GM18951 (cell line): Measurements from ENCODE around the gene MAT2A.
"Not testable (repeated sequence)": the region's sequence is repeated elsewhere in the genome, so short reads cannot be mapped to it uniquely, and the experiment has no call there.

Source experiments
- POLR2A ChIP-seq: IDR thresholded peaks from 4 replicates; pipeline ENCODE4 v1.6.1; 2011; ENCODE audit warnings: mild to moderate bottlenecking; ENCODE audit not compliant: insufficient read length, insufficient read depth; ENCODE audit errors: extremely low read depth
- in situ Hi-C: fragments of 300-500 bp; cut with MboI; formaldehyde crosslinking; loops from one replicate; pipeline ENCODE4 v1.12.0; 2022; ENCODE audit warnings: low sequenced_read_pairs, mixed read lengths, inconsistent platforms; ENCODE audit not compliant: unreplicated experiment

MAT2A gene

DNA sequence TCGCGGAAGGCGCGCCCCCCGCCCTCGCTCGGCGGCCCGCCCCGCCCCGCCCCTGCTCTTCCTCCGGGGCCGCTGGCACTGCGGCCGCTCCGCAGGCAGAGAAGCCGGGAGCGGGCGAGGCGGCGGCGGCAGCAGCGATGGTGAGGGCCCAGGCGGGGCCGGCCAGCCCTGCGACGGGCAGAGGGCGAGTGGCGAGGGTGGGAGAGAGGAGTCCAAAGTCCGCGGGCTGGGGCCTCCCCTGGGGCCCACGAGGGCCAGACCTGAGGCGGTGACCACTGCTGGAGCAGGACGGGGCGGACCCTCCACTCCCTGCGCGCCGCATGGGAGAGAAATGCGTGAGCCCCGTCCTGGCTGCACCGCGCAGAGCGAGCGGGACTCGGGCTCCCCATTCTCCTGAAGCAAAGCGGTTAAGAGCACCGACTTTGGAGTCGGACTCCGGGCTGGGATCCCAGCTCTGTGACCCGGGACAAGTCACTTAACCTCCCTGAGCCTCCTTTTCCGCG, 45.4 kb downstream of the MAT2A start, which contains the start of gene VAMP5:
Gene VAMP5 (plus strand): TSS at position 78 of the 503 bp plus-strand sequence. CDS start 60 bp downstream, at position 138.
- in situ Hi-C loops = no loop called here

DNA sequence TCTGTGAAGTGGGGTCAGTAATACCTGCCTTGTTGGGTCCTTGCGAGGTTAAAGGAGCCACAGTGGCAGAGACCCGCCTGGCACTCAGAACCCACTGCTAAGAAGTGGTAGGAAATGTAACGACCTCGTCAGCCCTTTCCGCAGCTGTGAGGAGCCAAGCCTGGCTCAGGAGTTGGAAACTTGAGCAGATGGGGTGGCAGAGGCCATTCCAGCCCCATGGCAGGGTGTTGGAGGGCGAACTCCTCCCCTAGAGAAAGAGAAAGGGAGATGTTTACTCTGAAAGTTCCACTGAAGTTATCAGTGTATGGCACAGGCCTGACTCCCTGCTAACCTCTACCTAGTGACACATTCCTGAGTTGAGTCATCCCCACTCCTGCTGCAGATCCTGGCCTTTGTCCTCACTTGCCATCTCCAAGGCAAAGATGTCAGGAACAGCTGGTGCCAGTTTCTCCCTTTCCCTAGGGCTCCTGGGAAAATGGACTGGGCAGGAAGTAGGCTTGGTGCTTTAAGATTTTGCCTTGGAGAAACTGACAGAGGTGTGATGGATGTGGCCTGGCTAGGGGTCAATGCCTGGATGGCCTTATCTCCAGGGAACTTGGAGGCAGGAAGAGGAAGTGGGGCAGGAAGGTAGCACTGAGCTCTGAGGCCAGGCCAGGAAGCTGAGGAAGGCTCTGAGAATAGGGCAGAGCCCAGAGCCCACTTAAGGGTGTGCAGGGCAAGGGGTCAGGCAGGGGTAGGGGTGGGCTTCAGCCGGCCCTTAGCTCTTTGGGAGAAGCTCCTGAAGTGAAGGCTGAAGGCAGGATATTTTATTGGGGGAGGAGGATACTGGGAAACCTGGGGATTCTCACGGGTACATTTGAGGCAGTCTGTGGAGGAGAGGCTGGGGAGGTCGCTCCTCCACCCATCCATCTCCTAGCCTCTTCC, 46.2 kb downstream of the MAT2A start:
- in situ Hi-C loops = no loop called here
- no peak for TF ChIP-seq POLR2A

More for the DNA sequence above, 45.4 kb downstream of the MAT2A start, which contains the start of gene VAMP5:
- peak; percentile 65 for TF ChIP-seq POLR2A

DNA sequence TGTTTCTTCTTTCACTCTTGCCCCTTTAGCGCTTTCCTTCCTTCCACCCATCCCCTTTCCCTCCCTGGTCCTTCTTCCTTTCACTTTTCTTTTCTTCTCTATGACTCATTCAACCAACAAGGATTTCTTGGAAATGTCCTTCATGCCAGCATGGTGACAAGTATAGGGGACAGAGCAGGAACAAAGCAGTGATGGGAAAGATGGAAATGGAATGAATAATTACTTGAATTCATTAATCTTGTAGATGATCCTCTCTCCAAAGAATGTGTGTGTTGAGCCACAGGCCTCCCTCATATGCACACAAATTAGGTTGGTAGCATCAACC, 46.8 kb downstream of the MAT2A start:
- no peak for TF ChIP-seq POLR2A

DNA sequence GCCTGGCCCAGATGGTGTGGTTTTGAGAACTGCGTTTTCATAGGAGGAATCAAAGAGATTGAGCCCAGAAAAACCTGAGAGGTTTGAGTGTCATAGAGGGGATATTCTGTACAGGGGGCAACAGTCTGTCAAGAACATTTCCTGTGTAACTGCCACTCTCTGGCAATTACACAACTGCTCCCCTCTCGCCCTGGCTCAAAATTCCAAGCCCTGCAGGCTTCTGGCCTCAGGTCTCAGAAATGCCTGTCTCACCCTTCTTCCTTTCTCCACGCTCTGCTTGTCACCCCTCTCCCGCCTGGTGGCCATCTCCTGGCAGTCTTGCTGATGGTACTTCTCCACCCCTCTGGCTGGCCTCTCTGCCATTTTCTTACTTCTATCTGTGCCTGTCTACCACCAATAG, 49.3 kb downstream of the MAT2A start:
- in situ Hi-C loops = no loop called here
- no peak for TF ChIP-seq POLR2A

More for the DNA sequence above, 46.8 kb downstream of the MAT2A start:
- in situ Hi-C loops = no loop called here

DNA sequence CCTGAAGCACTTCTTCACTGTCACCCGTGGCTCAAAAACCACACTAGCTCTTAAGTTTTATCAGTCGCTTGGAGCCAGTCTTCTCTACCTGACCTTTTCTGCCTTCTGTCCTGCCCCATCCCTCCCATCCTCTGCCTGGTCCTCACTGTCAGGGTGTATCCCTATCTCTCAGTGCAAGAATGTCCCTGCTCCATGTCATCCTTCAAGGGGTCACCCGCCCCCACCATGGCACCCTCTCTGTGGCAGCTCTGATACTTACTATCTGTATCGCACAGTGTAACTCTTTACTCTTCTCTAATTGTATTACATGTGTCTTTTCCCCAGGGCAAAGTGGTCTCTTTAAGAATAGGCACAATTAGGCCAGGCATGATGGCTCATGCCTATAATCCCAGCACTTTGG, 49.7 kb downstream of the MAT2A start:
- in situ Hi-C loops = no loop called here
- TF ChIP-seq POLR2A = no peak

DNA sequence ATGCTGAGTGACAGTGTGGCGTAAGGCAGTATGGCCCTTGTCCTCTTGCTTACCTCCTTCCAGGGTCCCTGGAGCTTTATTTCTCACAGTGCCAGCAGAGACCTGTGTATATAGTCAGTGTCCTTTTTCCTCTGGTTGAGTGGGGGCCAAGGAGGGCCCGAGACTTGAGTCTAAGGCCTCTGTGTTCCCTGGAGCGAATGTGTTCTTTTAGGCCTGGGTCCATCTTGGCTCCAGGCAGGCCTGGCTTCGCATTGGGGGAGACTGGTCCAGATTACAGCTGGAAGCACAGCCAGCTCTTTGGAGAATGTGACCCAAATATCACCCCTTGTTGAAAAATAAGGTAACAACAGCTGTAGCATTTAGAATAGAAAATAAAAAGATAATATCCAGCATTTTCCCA, 50.2 kb downstream of the MAT2A start:
- in situ Hi-C loops = no loop called here
- TF ChIP-seq POLR2A = no peak

DNA sequence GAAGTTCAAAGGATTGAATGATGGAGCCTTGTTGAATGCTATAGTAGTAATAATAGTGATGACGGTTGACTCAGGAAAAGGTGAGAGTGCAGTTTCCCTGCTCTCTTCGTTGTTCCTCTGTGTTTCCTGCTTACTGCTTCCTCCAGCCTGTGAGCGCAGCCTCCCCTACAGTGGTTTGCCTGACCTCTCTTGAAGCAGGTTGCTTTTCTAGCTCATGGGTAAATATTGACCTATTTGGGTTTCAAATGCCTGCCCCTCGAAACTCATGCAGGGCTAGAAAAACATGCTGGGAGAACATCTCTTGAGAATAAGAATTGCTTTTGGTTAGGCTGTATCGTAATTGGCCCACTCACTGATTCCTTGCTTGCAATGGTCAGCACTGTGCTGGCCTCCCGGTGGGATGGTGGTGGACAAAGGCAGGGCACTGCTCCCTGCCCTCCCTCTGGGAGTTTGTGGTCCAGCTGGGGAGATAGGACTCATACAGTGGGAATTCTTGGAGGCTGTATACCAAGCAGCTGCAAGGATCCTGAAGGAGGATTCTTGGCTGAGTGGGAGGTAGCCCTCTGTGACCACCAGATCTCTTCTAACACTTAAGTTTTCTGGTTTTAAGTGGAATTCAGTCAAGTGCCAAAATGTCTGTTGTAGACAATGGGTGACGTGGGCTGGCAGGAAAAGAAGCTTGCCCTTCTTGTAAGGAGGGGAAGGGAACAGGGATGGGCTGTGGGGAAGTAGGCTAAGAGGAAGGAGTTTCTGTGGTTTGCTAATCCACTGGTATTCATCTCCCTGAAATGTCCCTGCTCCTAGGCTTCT, 51.2 kb downstream of the MAT2A start:
- in situ Hi-C loops = no loop called here
- TF ChIP-seq POLR2A = no peak

DNA sequence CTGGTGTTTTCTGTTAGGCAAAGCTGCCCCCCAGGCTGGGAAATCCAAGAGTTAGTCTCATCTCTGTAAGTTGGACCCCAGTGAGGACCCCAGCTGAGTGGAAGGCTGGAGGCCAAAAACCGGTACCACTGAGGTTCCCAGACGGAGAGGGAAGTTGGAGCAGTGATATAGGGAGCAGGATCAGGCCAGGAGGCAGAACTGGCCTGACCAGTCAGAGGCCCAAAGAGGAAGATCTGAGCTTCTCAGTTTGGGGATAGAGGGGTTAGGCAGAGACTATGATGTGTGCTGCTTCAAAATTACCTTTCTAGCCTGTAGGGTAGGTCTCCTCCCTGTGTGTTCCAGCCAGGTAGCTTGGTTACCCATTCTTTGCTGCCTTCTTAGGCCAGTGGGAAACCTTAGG, 52.0 kb downstream of the MAT2A start:
- TF ChIP-seq POLR2A = no peak
- in situ Hi-C loops = no loop called here

DNA sequence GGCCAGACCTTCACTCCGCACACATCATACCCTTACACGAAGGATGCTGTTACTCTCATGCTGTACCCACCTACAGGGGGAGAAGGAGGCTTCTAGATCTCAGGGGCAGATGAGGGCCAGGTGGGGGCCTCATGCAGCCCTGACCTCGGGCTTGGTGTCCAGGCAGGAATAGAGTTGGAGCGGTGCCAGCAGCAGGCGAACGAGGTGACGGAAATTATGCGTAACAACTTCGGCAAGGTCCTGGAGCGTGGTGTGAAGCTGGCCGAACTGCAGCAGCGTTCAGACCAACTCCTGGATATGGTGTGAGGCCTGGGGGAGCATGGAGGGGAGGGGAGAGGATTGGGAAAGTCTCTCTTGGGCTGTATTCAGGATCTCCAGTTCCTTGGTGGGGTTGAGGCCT, 52.6 kb downstream of the MAT2A start:
- in situ Hi-C loops = no loop called here
- TF ChIP-seq POLR2A = no peak

DNA sequence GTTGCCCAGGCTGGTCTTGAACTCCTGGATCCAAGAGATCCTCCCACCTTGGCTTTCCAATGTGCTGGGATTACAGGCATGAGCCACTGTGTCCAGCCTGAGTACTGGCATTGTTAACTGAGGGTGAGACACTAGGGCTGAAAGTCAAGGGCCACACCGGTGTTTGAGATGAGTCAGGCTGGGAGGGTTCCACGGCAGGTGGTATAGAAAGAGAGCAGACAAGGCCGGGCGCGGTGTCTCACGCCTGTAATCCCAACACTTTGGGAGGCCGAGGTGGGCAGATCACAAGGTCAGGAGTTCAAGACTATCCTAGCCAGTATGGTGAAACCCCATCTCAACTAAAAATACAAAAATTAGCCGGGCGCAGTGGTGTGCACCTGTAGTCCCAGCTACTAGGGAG, 53.3 kb downstream of the MAT2A start:
- in situ Hi-C loops = not testable (repeated sequence)

DNA sequence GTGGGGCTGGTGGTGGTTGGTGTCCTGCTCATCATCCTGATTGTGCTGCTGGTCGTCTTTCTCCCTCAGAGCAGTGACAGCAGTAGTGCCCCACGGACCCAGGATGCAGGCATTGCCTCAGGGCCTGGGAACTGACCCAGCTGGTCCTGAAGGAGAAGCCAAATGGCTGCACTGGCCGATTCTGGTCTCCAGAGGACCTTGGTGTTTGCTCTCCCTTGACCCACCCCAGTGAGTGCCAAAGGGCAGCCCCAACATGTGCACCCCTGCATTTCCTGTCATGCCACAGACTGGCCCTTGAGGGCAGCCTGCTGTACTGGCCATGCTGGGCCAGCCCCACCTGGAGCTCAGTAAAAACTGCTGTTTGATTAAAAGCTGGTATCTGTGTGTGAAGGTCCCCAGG, 54.1 kb downstream of the MAT2A start:
- in situ Hi-C loops = no loop called here
- TF ChIP-seq POLR2A = no peak
